ENCODE measurements around the gene NRN1L.
A peak's percentile ranks its signal among the peaks of the same experiment; 100 is the strongest.
"Not testable (repeated sequence)": the region's sequence is repeated elsewhere in the genome, so short reads cannot be mapped to it uniquely, and the experiment has no call there.

NRN1L gene

GRCh38 chr16:67884684-67885083, at the start of gene NRN1L:
Gene NRN1L (plus strand): TSS chr16:67884885. CDS start chr16:67884904, 19 bp downstream.
- Histone ChIP-seq H3K27ac (ENCODE audit: low read depth, low read length) (no peak within 1 kb of the TSS), H3K4me3 (ENCODE audit: low read depth in 1 of 5, low read length in 5 of 5) (no peak within 1 kb of the TSS), H3K4me1 (ENCODE audit: control insufficient read depth in 5 of 5, insufficient read depth in 5 of 5, low read length in 5 of 5) (peaks cover 2 to 13% (median 6%) of the 10 kb centered on the region in 5 donors)

DNA sequence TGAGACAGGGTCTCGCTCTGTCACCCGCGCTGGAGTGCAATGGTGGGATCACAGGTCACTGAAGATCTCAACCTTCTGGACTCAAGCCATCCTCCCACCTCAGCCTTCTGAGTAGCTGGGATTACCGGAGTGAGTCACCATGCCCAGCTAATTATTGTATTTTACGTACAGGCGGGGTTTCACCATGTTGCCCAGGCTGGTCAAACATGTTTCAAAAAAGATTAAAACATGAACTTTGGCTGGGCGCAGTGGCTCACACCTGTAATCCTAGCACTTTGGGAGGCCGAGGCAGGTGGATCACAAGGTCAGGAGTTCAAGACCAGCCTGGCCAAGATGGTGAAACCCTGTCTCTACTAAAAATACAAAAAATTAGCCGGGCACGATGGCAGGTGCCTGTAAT, 47.5 kb upstream of the NRN1L start:
- not testable (repeated sequence) for H3K27ac ChIP-seq (ENCODE audit: low read depth, low read length); H3K27me3 ChIP-seq (ENCODE audit: control insufficient read depth in 5 of 5, insufficient read depth in 4 of 5, low read length in 5 of 5); H3K9ac ChIP-seq (ENCODE audit: low read length in 5 of 5); H3K36me3 ChIP-seq (ENCODE audit: control insufficient read depth in 5 of 5, insufficient read depth in 5 of 5, low read length in 5 of 5); H3K4me3 ChIP-seq (ENCODE audit: low read depth in 1 of 5, low read length in 5 of 5); H3K9me3 ChIP-seq (ENCODE audit: control insufficient read depth in 5 of 5, low read length in 5 of 5)
- peaks cover 7 to 27% (median 25%) of the 10 kb centered on the region in 5 donors for H3K4me1 ChIP-seq (ENCODE audit: control insufficient read depth in 5 of 5, insufficient read depth in 5 of 5, low read length in 5 of 5)

More at GRCh38 chr16:67884684-67885083, at the start of gene NRN1L:
- Histone ChIP-seq H3K9ac (ENCODE audit: low read length in 5 of 5) (no peak within 1 kb of the TSS), H3K27me3 (ENCODE audit: control insufficient read depth in 5 of 5, insufficient read depth in 4 of 5, low read length in 5 of 5) (no peaks in the 10 kb centered on the region), H3K9me3 (ENCODE audit: control insufficient read depth in 5 of 5, low read length in 5 of 5) (no peaks in the 10 kb centered on the region), H3K36me3 (ENCODE audit: control insufficient read depth in 5 of 5, insufficient read depth in 5 of 5, low read length in 5 of 5) (peaks cover 0 to 66% (median 54%) of the 10 kb centered on the region in 5 donors)

DNA sequence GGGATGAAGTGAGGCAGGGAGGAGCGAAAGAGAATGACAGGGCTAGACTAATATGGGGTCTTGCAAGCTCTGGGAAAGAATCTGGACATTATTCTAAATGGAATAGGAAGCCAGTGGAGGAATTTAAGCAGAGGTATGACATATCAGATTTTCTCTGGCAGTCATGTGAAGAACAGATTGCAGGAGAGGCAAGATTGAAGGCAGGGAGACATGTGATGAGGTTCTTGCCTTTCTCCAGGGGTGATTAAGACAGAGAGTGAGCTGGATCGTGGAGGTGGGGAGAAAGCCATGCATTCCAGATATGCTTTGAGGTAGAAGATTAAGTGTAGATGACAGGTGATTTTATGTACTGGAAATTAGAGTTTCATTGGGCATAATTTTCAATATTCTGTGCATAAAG, 46.9 kb upstream of the NRN1L start:
- peaks cover 7 to 26% (median 22%) of the 10 kb centered on the region in 5 donors for H3K4me1 ChIP-seq (ENCODE audit: control insufficient read depth in 5 of 5, insufficient read depth in 5 of 5, low read length in 5 of 5)
- no peak overlapping the region for H3K4me3 ChIP-seq (ENCODE audit: low read depth in 1 of 5, low read length in 5 of 5)
- H3K9me3 ChIP-seq (ENCODE audit: control insufficient read depth in 5 of 5, low read length in 5 of 5): no peaks in the 10 kb centered on the region
- H3K36me3 ChIP-seq (ENCODE audit: control insufficient read depth in 5 of 5, insufficient read depth in 5 of 5, low read length in 5 of 5): no peaks in the 10 kb centered on the region
- H3K27ac ChIP-seq (ENCODE audit: low read depth, low read length): no peak overlapping the region
- no peak overlapping the region for H3K9ac ChIP-seq (ENCODE audit: low read length in 5 of 5)
- no peaks in the 10 kb centered on the region for H3K27me3 ChIP-seq (ENCODE audit: control insufficient read depth in 5 of 5, insufficient read depth in 4 of 5, low read length in 5 of 5)

- peak overlapping the region; percentile 67 to 97 (median 82) for H3K4me3 ChIP-seq (ENCODE audit: low read depth in 1 of 5, low read length in 5 of 5)
- H3K9me3 ChIP-seq (ENCODE audit: control insufficient read depth in 5 of 5, low read length in 5 of 5): no peaks in the 10 kb centered on the region
- peak overlapping the region; percentile 97 for H3K27ac ChIP-seq (ENCODE audit: low read depth, low read length)
- peak overlapping the region in 4 of 5 donors; percentile 86 to 96 (median 92) for H3K9ac ChIP-seq (ENCODE audit: low read length in 5 of 5)
- H3K36me3 ChIP-seq (ENCODE audit: control insufficient read depth in 5 of 5, insufficient read depth in 5 of 5, low read length in 5 of 5): peaks cover 0 to 2% (median 0%) of the 10 kb centered on the region in 5 donors
- no peaks in the 10 kb centered on the region for H3K27me3 ChIP-seq (ENCODE audit: control insufficient read depth in 5 of 5, insufficient read depth in 4 of 5, low read length in 5 of 5)
- H3K4me1 ChIP-seq (ENCODE audit: control insufficient read depth in 5 of 5, insufficient read depth in 5 of 5, low read length in 5 of 5): peaks cover 20 to 46% (median 45%) of the 10 kb centered on the region in 5 donors
Measured at GRCh38 chr16:67841198-67841815, 43.4 kb upstream of the NRN1L start.

DNA sequence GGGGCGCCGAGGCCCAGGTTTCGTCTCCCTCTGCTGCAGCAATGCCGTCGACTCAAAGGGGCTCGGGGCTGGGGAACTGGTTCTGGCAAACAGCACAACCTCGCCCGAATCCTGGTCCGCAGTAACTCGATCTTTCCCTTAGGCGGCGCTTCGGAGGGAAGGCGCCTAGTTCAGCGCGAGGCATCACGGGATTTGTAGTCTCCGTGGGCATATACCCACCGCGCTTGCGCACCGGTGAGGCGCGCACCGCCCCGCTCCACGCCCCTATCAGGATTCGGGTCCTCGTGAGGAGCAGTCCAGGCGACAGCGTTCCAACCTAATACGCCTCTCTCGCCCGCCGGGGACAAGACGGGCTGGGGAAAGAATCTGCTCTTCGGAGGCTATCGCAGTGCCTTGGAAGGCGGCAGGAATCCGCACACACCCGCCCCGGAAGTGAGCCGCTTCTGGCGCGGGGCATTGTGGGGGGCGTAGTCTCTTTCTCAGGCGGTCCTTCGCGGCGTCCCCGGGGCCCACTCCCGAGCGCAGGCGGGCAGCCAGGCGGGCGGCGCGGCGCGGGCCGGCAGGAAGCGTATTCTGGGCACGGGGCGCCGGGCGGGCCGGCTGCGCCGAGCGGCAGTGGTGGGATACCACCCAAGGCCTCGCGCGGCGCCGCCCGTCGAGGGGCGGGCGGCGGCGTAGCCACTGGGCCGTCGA, 42.7 kb upstream of the NRN1L start, which contains the start of gene THAP11:
Gene THAP11, plus strand, starts transcription at position 505 of the 693 bp plus-strand sequence. CDS start 235 bp downstream, outside the sequence.
- Histone ChIP-seq H3K9me3 (ENCODE audit: control insufficient read depth in 5 of 5, low read length in 5 of 5) (no peaks in the 10 kb centered on the region), H3K4me1 (ENCODE audit: control insufficient read depth in 5 of 5, insufficient read depth in 5 of 5, low read length in 5 of 5) (peaks cover 20 to 48% (median 46%) of the 10 kb centered on the region in 5 donors), H3K9ac (ENCODE audit: low read length in 5 of 5) (peak within 1 kb of the TSS; percentile 81 to 96 (median 90)), H3K27ac (ENCODE audit: low read depth, low read length) (peak within 1 kb of the TSS; percentile 97), H3K4me3 (ENCODE audit: low read depth in 1 of 5, low read length in 5 of 5) (peak within 1 kb of the TSS; percentile 75 to 97 (median 86)), H3K36me3 (ENCODE audit: control insufficient read depth in 5 of 5, insufficient read depth in 5 of 5, low read length in 5 of 5) (peaks cover 0 to 2% (median 0%) of the 10 kb centered on the region in 5 donors), H3K27me3 (ENCODE audit: control insufficient read depth in 5 of 5, insufficient read depth in 4 of 5, low read length in 5 of 5) (no peaks in the 10 kb centered on the region)

- H3K36me3 ChIP-seq (ENCODE audit: control insufficient read depth in 5 of 5, insufficient read depth in 5 of 5, low read length in 5 of 5): peaks cover 0 to 2% (median 0%) of the 10 kb centered on the region in 5 donors
- peak overlapping the region; percentile 75 to 97 (median 86) for H3K4me3 ChIP-seq (ENCODE audit: low read depth in 1 of 5, low read length in 5 of 5)
- no peaks in the 10 kb centered on the region for H3K9me3 ChIP-seq (ENCODE audit: control insufficient read depth in 5 of 5, low read length in 5 of 5)
- no peaks in the 10 kb centered on the region for H3K27me3 ChIP-seq (ENCODE audit: control insufficient read depth in 5 of 5, insufficient read depth in 4 of 5, low read length in 5 of 5)
- H3K27ac ChIP-seq (ENCODE audit: low read depth, low read length): peak overlapping the region; percentile 97
- peaks cover 20 to 54% (median 52%) of the 10 kb centered on the region in 5 donors for H3K4me1 ChIP-seq (ENCODE audit: control insufficient read depth in 5 of 5, insufficient read depth in 5 of 5, low read length in 5 of 5)
- H3K9ac ChIP-seq (ENCODE audit: low read length in 5 of 5): peak overlapping the region; percentile 70 to 94 (median 81)
Measured at GRCh38 chr16:67842509-67843342, 42.0 kb upstream of the NRN1L start.

GRCh38 chr16:67843343-67843765, 41.3 kb upstream of the NRN1L start:
- H3K36me3 ChIP-seq (ENCODE audit: control insufficient read depth in 5 of 5, insufficient read depth in 5 of 5, low read length in 5 of 5): peaks cover 0 to 2% (median 0%) of the 10 kb centered on the region in 5 donors
- H3K9ac ChIP-seq (ENCODE audit: low read length in 5 of 5): peak overlapping the region; percentile 62 to 86 (median 79)
- H3K9me3 ChIP-seq (ENCODE audit: control insufficient read depth in 5 of 5, low read length in 5 of 5): no peaks in the 10 kb centered on the region
- H3K4me1 ChIP-seq (ENCODE audit: control insufficient read depth in 5 of 5, insufficient read depth in 5 of 5, low read length in 5 of 5): peaks cover 22 to 60% (median 58%) of the 10 kb centered on the region in 5 donors
- no peaks in the 10 kb centered on the region for H3K27me3 ChIP-seq (ENCODE audit: control insufficient read depth in 5 of 5, insufficient read depth in 4 of 5, low read length in 5 of 5)
- H3K27ac ChIP-seq (ENCODE audit: low read depth, low read length): peak overlapping the region; percentile 97
- H3K4me3 ChIP-seq (ENCODE audit: low read depth in 1 of 5, low read length in 5 of 5): peak overlapping the region; percentile 75 to 97 (median 86)

GRCh38 chr16:67844497-67844896, 40.2 kb upstream of the NRN1L start:
- Histone ChIP-seq H3K4me3 (ENCODE audit: low read depth in 1 of 5, low read length in 5 of 5) (no peak overlapping the region), H3K9ac (ENCODE audit: low read length in 5 of 5) (peak overlapping the region in 1 of 5 donors; percentile 79), H3K27ac (ENCODE audit: low read depth, low read length) (peak overlapping the region; percentile 93), H3K4me1 (ENCODE audit: control insufficient read depth in 5 of 5, insufficient read depth in 5 of 5, low read length in 5 of 5) (peaks cover 22 to 63% (median 60%) of the 10 kb centered on the region in 5 donors), H3K9me3 (ENCODE audit: control insufficient read depth in 5 of 5, low read length in 5 of 5) (no peaks in the 10 kb centered on the region), H3K36me3 (ENCODE audit: control insufficient read depth in 5 of 5, insufficient read depth in 5 of 5, low read length in 5 of 5) (peaks cover 0 to 2% (median 0%) of the 10 kb centered on the region in 5 donors), H3K27me3 (ENCODE audit: control insufficient read depth in 5 of 5, insufficient read depth in 4 of 5, low read length in 5 of 5) (no peaks in the 10 kb centered on the region)

- no peaks in the 10 kb centered on the region for H3K27me3 ChIP-seq (ENCODE audit: control insufficient read depth in 5 of 5, insufficient read depth in 4 of 5, low read length in 5 of 5)
- H3K36me3 ChIP-seq (ENCODE audit: control insufficient read depth in 5 of 5, insufficient read depth in 5 of 5, low read length in 5 of 5): peaks cover 0 to 2% (median 0%) of the 10 kb centered on the region in 5 donors
- peaks cover 22 to 63% (median 60%) of the 10 kb centered on the region in 5 donors for H3K4me1 ChIP-seq (ENCODE audit: control insufficient read depth in 5 of 5, insufficient read depth in 5 of 5, low read length in 5 of 5)
- peak overlapping the region; percentile 67 to 94 (median 82) for H3K4me3 ChIP-seq (ENCODE audit: low read depth in 1 of 5, low read length in 5 of 5)
- H3K9me3 ChIP-seq (ENCODE audit: control insufficient read depth in 5 of 5, low read length in 5 of 5): no peaks in the 10 kb centered on the region
- peak overlapping the region; percentile 93 for H3K27ac ChIP-seq (ENCODE audit: low read depth, low read length)
- H3K9ac ChIP-seq (ENCODE audit: low read length in 5 of 5): peak overlapping the region; percentile 39 to 97 (median 82)
Measured at GRCh38 chr16:67845291-67846062, 39.2 kb upstream of the NRN1L start.
